Thoracic aorta (tissue), 2 donors: ENCODE data around the gene GNA14. TPM values are rescaled to one million over a fixed set of nuclear protein-coding genes. Genes with fewer than 3 reads are reported as not detected.
"Not testable (repeated sequence)": the region's sequence is repeated elsewhere in the genome, so short reads cannot be mapped to it uniquely, and the experiment has no call there.

Source experiments
- ATAC-seq: fragments of 150-250 bp; one replicate; pipeline ENCODE4 v1.8.0; 2017; ENCODE audit warnings: low read depth; ENCODE audit not compliant: insufficient number of reproducible peaks, low FRiP score
- DNase-seq: peaks from one replicate; pipeline ENCODE4 v3.0.0-alpha.2; 2020; ENCODE audit warnings: low spot score
- H3K27ac ChIP-seq, 2 donors: fragments of 200-600 bp; sonication (generic); 1 replicate in 1 of 2; 2 replicates in 1 of 2; pipeline ENCODE4 v1.5.1; 2016; ENCODE audit warnings: mild to moderate bottlenecking in 2 of 2, moderate library complexity in 2 of 2
- H3K27me3 ChIP-seq: fragments of 200-600 bp; sonication (generic); replicated peaks from 2 replicates; pipeline ENCODE4 v1.6.0; 2016; ENCODE audit warnings: mild to moderate bottlenecking; ENCODE audit not compliant: insufficient read depth
- H3K36me3 ChIP-seq: fragments of 200-600 bp; sonication (generic); one replicate; pipeline ENCODE4 v1.5.1; 2016
- H3K4me1 ChIP-seq, 2 donors: fragments of 200-600 bp; sonication (generic); 1 replicate in 1 of 2; 2 replicates in 1 of 2; pipeline versions ENCODE4 v1.5.1 to v1.6.0; 2016; ENCODE audit warnings: low read depth in 2 of 2, mild to moderate bottlenecking in 1 of 2; ENCODE audit not compliant: control insufficient read depth in 1 of 2
- H3K4me3 ChIP-seq: fragments of 200-600 bp; sonication (generic); 2 replicates; pipeline ENCODE4 v1.5.1; 2016; ENCODE audit warnings: mild to moderate bottlenecking
- H3K9me3 ChIP-seq: fragments of 200-600 bp; sonication (generic); 2 replicates; pipeline ENCODE4 v1.5.1; 2016
- total RNA-seq, 2 donors: library from RNA; depleted of rRNA; stranded (reverse); fragments of >200 nt; gene quantifications; one replicate each; pipeline versions ENCODE4 v1.1.0 to v1.2.3, GENCODE V29; 2016
- TF ChIP-seq, protein P1 (sequence below): fragments of 200-600 bp; sonication (generic); IDR thresholded peaks from one replicate; pipeline ENCODE4 v1.5.1; 2019; ENCODE audit warnings: antibody characterized with exemption

GNA14 gene
- total RNA-seq, 2 donors from 2014 or later, result 5.8 to 8.4 TPM

DNA sequence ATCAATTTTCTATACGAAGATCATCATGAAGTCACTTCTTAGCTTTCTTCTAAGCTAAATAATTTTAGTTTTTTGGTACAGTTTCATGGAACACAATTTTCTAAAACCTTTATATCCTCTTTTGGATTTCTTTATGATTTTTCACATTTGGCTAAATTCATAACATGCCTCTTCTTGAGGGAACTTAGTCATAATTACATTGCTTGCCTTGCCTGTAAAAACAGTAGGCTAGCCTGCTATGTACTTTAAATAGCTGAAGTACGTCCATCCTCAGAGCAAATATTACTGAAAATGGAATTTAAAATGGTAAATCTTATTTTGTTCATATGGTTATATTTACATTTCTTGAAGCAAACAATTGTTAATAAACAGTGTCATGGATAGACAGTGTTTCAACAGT lies 245.8 kb downstream of the GNA14 start:
- TF ChIP-seq, protein P1, sequence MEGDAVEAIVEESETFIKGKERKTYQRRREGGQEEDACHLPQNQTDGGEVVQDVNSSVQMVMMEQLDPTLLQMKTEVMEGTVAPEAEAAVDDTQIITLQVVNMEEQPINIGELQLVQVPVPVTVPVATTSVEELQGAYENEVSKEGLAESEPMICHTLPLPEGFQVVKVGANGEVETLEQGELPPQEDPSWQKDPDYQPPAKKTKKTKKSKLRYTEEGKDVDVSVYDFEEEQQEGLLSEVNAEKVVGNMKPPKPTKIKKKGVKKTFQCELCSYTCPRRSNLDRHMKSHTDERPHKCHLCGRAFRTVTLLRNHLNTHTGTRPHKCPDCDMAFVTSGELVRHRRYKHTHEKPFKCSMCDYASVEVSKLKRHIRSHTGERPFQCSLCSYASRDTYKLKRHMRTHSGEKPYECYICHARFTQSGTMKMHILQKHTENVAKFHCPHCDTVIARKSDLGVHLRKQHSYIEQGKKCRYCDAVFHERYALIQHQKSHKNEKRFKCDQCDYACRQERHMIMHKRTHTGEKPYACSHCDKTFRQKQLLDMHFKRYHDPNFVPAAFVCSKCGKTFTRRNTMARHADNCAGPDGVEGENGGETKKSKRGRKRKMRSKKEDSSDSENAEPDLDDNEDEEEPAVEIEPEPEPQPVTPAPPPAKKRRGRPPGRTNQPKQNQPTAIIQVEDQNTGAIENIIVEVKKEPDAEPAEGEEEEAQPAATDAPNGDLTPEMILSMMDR, result no peak
- no peaks in the 10 kb centered on the region for H3K27me3 ChIP-seq
- no peak overlapping the region for H3K4me3 ChIP-seq
- no peaks in the 10 kb centered on the region for H3K4me1 ChIP-seq
- no peak overlapping the region for H3K27ac ChIP-seq
- no peaks in the 10 kb centered on the region for H3K9me3 ChIP-seq
- H3K36me3 ChIP-seq, result peaks cover 7% of the 10 kb centered on the region
- DNase-seq, result no peak
- ATAC-seq, result no peak

DNA sequence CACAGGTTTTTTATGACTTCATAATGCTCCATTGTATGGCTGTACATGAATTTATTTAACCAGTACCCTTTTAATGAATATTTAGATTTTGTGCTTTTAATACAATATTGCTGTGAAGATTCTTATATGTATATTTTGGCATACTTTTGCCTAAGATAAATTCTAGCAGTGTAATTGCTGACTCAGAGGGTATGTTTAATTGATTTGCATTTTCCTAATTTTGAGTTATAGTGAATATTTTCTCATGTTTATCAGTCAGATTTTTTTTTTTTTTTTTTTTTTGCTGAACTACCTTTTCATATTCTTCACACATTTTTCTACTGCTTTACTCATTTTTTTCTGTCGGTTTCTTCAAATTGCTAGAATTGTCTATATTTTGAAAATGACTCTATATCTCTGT lies 248.2 kb downstream of the GNA14 start:
- Histone ChIP-seq H3K27me3 (no peaks in the 10 kb centered on the region), H3K36me3 (no peaks in the 10 kb centered on the region), H3K9me3 (no peaks in the 10 kb centered on the region), H3K4me1 (no peaks in the 10 kb centered on the region), H3K27ac (no peak overlapping the region), H3K4me3 (no peak overlapping the region)
- DNase-seq (no peak), ATAC-seq (no peak)
- TF ChIP-seq, protein P1, result no peak

DNA sequence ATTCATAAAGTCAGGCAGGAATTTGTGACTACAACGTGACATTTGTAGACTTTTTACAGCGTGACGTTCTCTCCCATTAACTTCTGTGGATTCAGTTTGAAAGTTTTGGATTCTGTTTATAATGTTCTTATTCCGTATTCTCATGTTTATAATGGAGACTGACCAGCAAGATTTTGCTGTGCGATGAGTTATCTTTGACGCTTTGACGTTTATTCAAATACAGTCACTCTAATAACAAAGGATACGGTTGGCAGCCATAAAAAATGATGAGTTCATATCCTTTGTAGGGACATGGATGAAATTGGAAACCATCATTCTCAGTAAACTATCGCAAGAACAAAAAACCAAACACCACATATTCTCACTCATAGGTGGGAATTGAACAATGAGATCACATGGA lies 249.5 kb downstream of the GNA14 start:
- not testable (repeated sequence) for ATAC-seq, H3K9me3 ChIP-seq, H3K36me3 ChIP-seq, H3K27me3 ChIP-seq, H3K4me1 ChIP-seq, H3K27ac ChIP-seq, H3K4me3 ChIP-seq, DNase-seq

DNA sequence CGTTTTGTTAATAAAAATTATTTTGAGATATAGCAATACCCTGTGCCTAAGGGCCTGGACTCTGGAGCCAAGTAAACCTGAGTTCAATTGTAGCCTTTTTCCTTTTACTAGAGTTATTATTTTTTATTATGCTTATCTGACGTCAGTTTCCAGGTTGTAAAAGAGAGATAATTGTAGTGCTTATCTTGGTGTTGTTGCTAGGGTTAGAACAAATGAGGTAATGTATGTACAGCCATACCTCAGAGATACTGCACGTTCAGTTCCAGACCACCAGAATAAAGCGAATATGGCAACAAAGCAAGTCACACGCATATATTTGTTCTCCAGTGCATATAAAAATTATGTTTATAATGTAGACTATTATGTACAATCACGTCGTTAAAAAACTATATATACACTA lies 255.8 kb downstream of the GNA14 start:
- H3K9me3 ChIP-seq, result no peaks in the 10 kb centered on the region
- no peaks in the 10 kb centered on the region for H3K4me1 ChIP-seq
- TF ChIP-seq, protein P1, result no peak
- DNase-seq (no peak), ATAC-seq (no peak)
- peaks cover 4% of the 10 kb centered on the region for H3K36me3 ChIP-seq
- H3K4me3 ChIP-seq, result no peak overlapping the region
- no peaks in the 10 kb centered on the region for H3K27me3 ChIP-seq
- H3K27ac ChIP-seq, result no peak overlapping the region

DNA sequence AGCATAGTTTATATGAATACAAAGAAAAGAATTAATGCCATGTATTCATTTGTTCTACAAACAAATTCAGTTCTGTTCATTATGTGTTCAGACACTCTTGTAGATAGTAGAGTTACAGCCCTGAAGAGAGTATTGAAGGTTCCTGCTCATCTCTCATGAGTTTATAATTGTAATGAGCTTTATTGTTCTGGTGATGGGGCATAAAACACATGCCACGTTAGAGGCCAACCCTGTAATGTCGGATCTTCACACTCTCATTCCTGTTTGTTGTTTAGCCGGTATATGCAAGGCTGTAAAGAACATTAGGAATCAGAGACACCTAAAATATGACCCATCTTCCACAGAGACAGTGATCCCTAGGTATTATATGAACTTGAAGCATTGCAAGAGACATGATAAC lies 256.3 kb downstream of the GNA14 start:
- Histone ChIP-seq H3K4me3 (no peak overlapping the region), H3K27me3 (no peaks in the 10 kb centered on the region), H3K36me3 (peaks cover 4% of the 10 kb centered on the region), H3K9me3 (no peaks in the 10 kb centered on the region), H3K4me1 (no peaks in the 10 kb centered on the region), H3K27ac (no peak overlapping the region)
- DNase-seq (no peak), ATAC-seq (no peak)
- TF ChIP-seq, protein P1, result no peak

DNA sequence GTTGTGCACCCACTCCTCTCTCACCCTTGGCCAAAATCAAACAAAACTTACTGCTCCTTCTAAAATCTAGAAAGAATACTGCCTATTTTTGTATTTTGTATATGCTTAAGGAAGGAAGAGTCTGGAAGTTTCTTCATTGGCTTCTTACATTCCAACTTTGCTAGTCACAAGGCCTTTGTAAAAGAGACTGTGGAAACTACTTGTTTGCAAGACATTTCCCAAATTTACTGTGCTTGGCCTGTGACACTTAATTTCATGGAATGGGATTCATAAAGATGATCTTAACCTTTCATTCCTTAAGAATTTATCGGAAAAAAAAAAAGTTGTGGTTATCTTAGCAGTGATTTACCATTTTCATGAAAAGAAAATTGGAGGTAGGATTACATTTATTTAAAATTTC lies 261.9 kb downstream of the GNA14 start:
- Histone ChIP-seq H3K36me3 (peaks cover 4% of the 10 kb centered on the region), H3K4me1 (no peaks in the 10 kb centered on the region), H3K27me3 (no peaks in the 10 kb centered on the region), H3K9me3 (no peaks in the 10 kb centered on the region), H3K27ac (no peak overlapping the region), H3K4me3 (no peak overlapping the region)
- no peak for ATAC-seq
- TF ChIP-seq, protein P1, result no peak
- no peak for DNase-seq
